ENCODE results near the gene TMEM59L. TPM values are rescaled to one million over a fixed set of nuclear protein-coding genes. Genes with fewer than 3 reads are reported as not detected.
A peak's percentile ranks its signal among the peaks of the same experiment; 100 is the strongest.

TMEM59L gene
- total and polyA plus RNA-seq, 9 of the 15 experiments (the other 6 are each of a cell fraction or from before 2014, with no cell fraction given) = 0.37 TPM; not detected in 8

GRCh38 chr19:18594096-18594823 lies 18.4 kb upstream of the TMEM59L start (continued):
- TF ChIP-seq, protein P1, sequence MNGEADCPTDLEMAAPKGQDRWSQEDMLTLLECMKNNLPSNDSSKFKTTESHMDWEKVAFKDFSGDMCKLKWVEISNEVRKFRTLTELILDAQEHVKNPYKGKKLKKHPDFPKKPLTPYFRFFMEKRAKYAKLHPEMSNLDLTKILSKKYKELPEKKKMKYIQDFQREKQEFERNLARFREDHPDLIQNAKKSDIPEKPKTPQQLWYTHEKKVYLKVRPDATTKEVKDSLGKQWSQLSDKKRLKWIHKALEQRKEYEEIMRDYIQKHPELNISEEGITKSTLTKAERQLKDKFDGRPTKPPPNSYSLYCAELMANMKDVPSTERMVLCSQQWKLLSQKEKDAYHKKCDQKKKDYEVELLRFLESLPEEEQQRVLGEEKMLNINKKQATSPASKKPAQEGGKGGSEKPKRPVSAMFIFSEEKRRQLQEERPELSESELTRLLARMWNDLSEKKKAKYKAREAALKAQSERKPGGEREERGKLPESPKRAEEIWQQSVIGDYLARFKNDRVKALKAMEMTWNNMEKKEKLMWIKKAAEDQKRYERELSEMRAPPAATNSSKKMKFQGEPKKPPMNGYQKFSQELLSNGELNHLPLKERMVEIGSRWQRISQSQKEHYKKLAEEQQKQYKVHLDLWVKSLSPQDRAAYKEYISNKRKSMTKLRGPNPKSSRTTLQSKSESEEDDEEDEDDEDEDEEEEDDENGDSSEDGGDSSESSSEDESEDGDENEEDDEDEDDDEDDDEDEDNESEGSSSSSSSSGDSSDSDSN (IDR thresholded peaks at IDR 0.05; ENCODE audit: borderline replicate concordance in 1 of 2, low read depth in 2 of 2, low read length in 2 of 2) = peak; percentile 98 to 99
- TF ChIP-seq ZNF133 (CRISPR knock-in tag; IDR thresholded peaks at IDR 0.05) (no peak), CBX1 (IDR thresholded peaks at IDR 0.05; ENCODE audit: low read depth) (peak; percentile 60; the same call in 1 of the 2 replicates), NFIX (CRISPR knock-in tag; IDR thresholded peaks at IDR 0.05; ENCODE audit: low read depth) (no peak), LEF1 (IDR thresholded peaks at IDR 0.05) (no peak; the same call in 1 of the 2 replicates), KDM1A (IDR thresholded peaks at IDR 0.05) (no peak), CC2D1A (IDR thresholded peaks at IDR 0.05) (no peak), ATF1 (CRISPR knock-in tag; IDR thresholded peaks at IDR 0.05) (no peak), ATF1 (tag; IDR thresholded peaks at IDR 0.05) (0 out of 2 replicates have a peak, but pooled peaks have one; percentile 25), MTF1 (CRISPR knock-in tag; IDR thresholded peaks at IDR 0.05; ENCODE audit: borderline replicate concordance) (no peak), HDAC6 (IDR thresholded peaks at IDR 0.05; ENCODE audit: low read depth, low read length) (no peak), TEAD2 (tag; IDR thresholded peaks at IDR 0.05) (no peak), NR4A1 (CRISPR knock-in tag; IDR thresholded peaks at IDR 0.05) (no peak), NR4A1 (tag; IDR thresholded peaks at IDR 0.05) (no peak), POLR2A (conservative IDR thresholded peaks at IDR 0.05) (no peak; the same call in 1 of the 2 replicates), OTX1 (CRISPR knock-in tag; IDR thresholded peaks at IDR 0.05) (no peak), RNF2 (IDR thresholded peaks at IDR 0.05) (no peak), XRCC5 (IDR thresholded peaks at IDR 0.05; ENCODE audit: low read depth, low read length) (no peak), KDM2B (CRISPR knock-in tag; IDR thresholded peaks at IDR 0.05) (peak; percentile 31; the same call in 1 of the 2 replicates), MCM3 (IDR thresholded peaks at IDR 0.05) (no peak), FOXP4 (CRISPR knock-in tag; IDR thresholded peaks at IDR 0.05; ENCODE audit: borderline replicate concordance) (no peak), ZKSCAN8 (CRISPR knock-in tag; IDR thresholded peaks at IDR 0.05) (no peak)
- TF ChIP-seq, protein P2, sequence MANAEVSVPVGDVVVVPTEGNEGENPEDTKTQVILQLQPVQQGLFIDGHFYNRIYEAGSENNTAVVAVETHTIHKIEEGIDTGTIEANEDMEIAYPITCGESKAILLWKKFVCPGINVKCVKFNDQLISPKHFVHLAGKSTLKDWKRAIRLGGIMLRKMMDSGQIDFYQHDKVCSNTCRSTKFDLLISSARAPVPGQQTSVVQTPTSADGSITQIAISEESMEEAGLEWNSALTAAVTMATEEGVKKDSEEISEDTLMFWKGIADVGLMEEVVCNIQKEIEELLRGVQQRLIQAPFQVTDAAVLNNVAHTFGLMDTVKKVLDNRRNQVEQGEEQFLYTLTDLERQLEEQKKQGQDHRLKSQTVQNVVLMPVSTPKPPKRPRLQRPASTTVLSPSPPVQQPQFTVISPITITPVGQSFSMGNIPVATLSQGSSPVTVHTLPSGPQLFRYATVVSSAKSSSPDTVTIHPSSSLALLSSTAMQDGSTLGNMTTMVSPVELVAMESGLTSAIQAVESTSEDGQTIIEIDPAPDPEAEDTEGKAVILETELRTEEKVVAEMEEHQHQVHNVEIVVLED (CRISPR knock-in tag; IDR thresholded peaks at IDR 0.05) = no peak
- TF ChIP-seq, protein P3, sequence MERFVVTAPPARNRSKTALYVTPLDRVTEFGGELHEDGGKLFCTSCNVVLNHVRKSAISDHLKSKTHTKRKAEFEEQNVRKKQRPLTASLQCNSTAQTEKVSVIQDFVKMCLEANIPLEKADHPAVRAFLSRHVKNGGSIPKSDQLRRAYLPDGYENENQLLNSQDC (CRISPR knock-in tag; IDR thresholded peaks at IDR 0.05) = no peak
